ENCODE results near the gene FBXO36.

DNA sequence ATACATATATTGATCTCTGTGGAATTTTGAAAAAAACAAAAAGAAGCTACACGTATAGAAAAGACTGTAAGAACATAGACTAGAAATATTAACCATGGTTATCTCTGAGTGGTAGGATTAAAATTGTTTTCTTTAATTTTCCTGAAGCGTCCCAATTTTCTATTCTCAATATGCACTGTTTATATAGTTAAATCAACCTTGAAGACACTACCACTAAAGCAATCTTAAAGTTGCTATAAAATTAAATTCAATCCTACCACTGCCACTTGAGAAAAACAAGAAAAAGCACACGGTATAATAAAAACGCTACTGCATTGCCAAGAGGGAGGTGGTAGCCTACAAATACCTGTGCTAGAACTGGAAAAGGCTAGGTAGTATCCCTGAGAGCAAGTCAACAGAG lies 47.7 kb upstream of the FBXO36 start:
- TF ChIP-seq, protein P1, sequence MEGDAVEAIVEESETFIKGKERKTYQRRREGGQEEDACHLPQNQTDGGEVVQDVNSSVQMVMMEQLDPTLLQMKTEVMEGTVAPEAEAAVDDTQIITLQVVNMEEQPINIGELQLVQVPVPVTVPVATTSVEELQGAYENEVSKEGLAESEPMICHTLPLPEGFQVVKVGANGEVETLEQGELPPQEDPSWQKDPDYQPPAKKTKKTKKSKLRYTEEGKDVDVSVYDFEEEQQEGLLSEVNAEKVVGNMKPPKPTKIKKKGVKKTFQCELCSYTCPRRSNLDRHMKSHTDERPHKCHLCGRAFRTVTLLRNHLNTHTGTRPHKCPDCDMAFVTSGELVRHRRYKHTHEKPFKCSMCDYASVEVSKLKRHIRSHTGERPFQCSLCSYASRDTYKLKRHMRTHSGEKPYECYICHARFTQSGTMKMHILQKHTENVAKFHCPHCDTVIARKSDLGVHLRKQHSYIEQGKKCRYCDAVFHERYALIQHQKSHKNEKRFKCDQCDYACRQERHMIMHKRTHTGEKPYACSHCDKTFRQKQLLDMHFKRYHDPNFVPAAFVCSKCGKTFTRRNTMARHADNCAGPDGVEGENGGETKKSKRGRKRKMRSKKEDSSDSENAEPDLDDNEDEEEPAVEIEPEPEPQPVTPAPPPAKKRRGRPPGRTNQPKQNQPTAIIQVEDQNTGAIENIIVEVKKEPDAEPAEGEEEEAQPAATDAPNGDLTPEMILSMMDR (IDR thresholded peaks at IDR 0.05): no peak
- no peak for TF ChIP-seq EZH2 (IDR thresholded peaks at IDR 0.05; ENCODE audit: borderline replicate concordance, insufficient read depth, low read depth, low read length, poor library complexity, severe bottlenecking)
